HG03196 (cell line): ENCODE measurements around the gene CCNC.
"Not testable (repeated sequence)": the region's sequence is repeated elsewhere in the genome, so short reads cannot be mapped to it uniquely, and the experiment has no call there.

Experiments
- ATAC-seq: cut with Tn5 transposase; IDR thresholded peaks from one replicate; pipeline ENCODE4 v1.9.1; 2021; ENCODE audit not compliant: unreplicated experiment

CCNC gene

GRCh38 chr6:99603421-99604165, 35.1 kb upstream of the CCNC start:
- no peak for ATAC-seq

GRCh38 chr6:99602520-99603420, 34.3 kb upstream of the CCNC start:
- no peak for ATAC-seq

- not testable (repeated sequence) for ATAC-seq
Measured at GRCh38 chr6:99594696-99595095, 26.2 kb upstream of the CCNC start.

- no peak for ATAC-seq
Measured at GRCh38 chr6:99592900-99593299, 24.4 kb upstream of the CCNC start.

- no peak for ATAC-seq
Measured at GRCh38 chr6:99591673-99592364, 23.4 kb upstream of the CCNC start.

GRCh38 chr6:99590728-99591672, 22.5 kb upstream of the CCNC start:
- ATAC-seq = no peak

GRCh38 chr6:99589907-99590493, 21.5 kb upstream of the CCNC start:
- ATAC-seq = no peak

GRCh38 chr6:99589290-99589672, 20.8 kb upstream of the CCNC start:
- ATAC-seq = peak; percentile 18

GRCh38 chr6:99588618-99589289, 20.3 kb upstream of the CCNC start:
- peak; percentile 95 for ATAC-seq

GRCh38 chr6:99587792-99588191, 19.3 kb upstream of the CCNC start:
- ATAC-seq = no peak

GRCh38 chr6:99579781-99580180, 11.3 kb upstream of the CCNC start:
- no peak for ATAC-seq

GRCh38 chr6:99575544-99576227, 7.2 kb upstream of the CCNC start:
- no peak for ATAC-seq

- no peak for ATAC-seq
Measured at GRCh38 chr6:99573980-99574617, 5.6 kb upstream of the CCNC start.

GRCh38 chr6:99563056-99563723, 5.3 kb downstream of the CCNC start:
- ATAC-seq = no peak

- no peak for ATAC-seq
Measured at GRCh38 chr6:99560668-99561067, 7.8 kb downstream of the CCNC start.

GRCh38 chr6:99559057-99559456, 9.4 kb downstream of the CCNC start:
- ATAC-seq = no peak

- ATAC-seq = no peak
Measured at GRCh38 chr6:99553888-99554287, 14.6 kb downstream of the CCNC start.
